Neural cell (in vitro differentiated cells): ENCODE data around the gene HEPHL1. TPM values are rescaled to one million over a fixed set of nuclear protein-coding genes. Genes with fewer than 3 reads are reported as not detected.
"Not testable (repeated sequence)": the region's sequence is repeated elsewhere in the genome, so short reads cannot be mapped to it uniquely, and the experiment has no call there.

Experiments
- H2AFZ ChIP-seq: fragments of 200-600, 300-800 bp; sonication (generic), shearing (Covaris generic); 2 replicates; pipeline ENCODE4 v1.6.0; 2014; ENCODE audit warnings: low read depth, mild to moderate bottlenecking, antibody characterized with exemption, low read length, moderate library complexity
- H3F3A ChIP-seq: fragments of 200-600 bp; shearing (Covaris generic); 2 replicates; pipeline ENCODE4 v1.6.1; 2016; ENCODE audit warnings: mild to moderate bottlenecking, moderate library complexity, mixed read lengths, antibody characterized with exemption, low read length; ENCODE audit not compliant: insufficient read depth, poor library complexity, severe bottlenecking
- H3K27ac ChIP-seq: fragments of 200-600, 300-800 bp; sonication (generic), shearing (Covaris generic); 2 replicates; pipeline ENCODE4 v1.5.1; 2014; ENCODE audit warnings: mild to moderate bottlenecking, low read length, moderate library complexity
- H3K27me3 ChIP-seq: fragments of 300-800, 200-600 bp; sonication (generic), shearing (Covaris generic); 2 replicates; pipeline ENCODE4 v1.6.0; 2014; ENCODE audit warnings: mild to moderate bottlenecking, low read depth, low read length, moderate library complexity; ENCODE audit not compliant: insufficient read depth
- H3K36me3 ChIP-seq: fragments of 300-800, 200-600 bp; sonication (generic), shearing (Covaris generic); 2 replicates; pipeline ENCODE4 v1.5.1; 2014; ENCODE audit warnings: mild to moderate bottlenecking, antibody characterized with exemption, low read length, moderate library complexity; ENCODE audit not compliant: insufficient read depth
- H3K4me2 ChIP-seq: fragments of 300-800, 200-600 bp; sonication (generic), shearing (Covaris generic); 2 replicates; pipeline ENCODE4 v1.6.0; 2014; ENCODE audit warnings: mild to moderate bottlenecking, low read length
- H3K4me3 ChIP-seq: fragments of 300-800, 200-600 bp; sonication (generic), shearing (Covaris generic); 2 replicates; pipeline ENCODE4 v1.5.1; 2014; ENCODE audit warnings: mild to moderate bottlenecking, low read length, moderate library complexity
- H3K79me2 ChIP-seq: fragments of 200-600 bp; shearing (Covaris generic); replicated peaks from 2 replicates; pipeline ENCODE4 v1.6.0; 2014; ENCODE audit warnings: mild to moderate bottlenecking, low read length, moderate library complexity; ENCODE audit not compliant: insufficient read depth
- H3K9ac ChIP-seq: fragments of 300-800, 200-600 bp; sonication (generic), shearing (Covaris generic); 2 replicates; pipeline ENCODE4 v1.6.1; 2016; ENCODE audit warnings: mild to moderate bottlenecking, low read length, mixed read lengths
- H3K9me2 ChIP-seq: fragments of 200-600 bp; shearing (Covaris generic); 2 replicates; pipeline ENCODE4 v1.6.1; 2016; ENCODE audit warnings: mild to moderate bottlenecking, low read length, mixed read lengths; ENCODE audit not compliant: insufficient read depth
- H3K9me3 ChIP-seq: fragments of 200-600, 300-800 bp; sonication (generic), shearing (Covaris generic); 2 replicates; pipeline ENCODE4 v1.6.1; 2016; ENCODE audit warnings: mild to moderate bottlenecking, mixed run types, low read length, moderate library complexity, mixed read lengths
- H4K20me1 ChIP-seq: fragments of 200-600 bp; shearing (Covaris generic); 2 replicates; pipeline ENCODE4 v1.6.1; 2016; ENCODE audit warnings: mild to moderate bottlenecking, mixed run types; ENCODE audit not compliant: insufficient read depth
- CTCF ChIP-seq: fragments of 450-650 bp; IDR thresholded peaks from 2 replicates; pipeline ENCODE4 v1.5.1; 2014; ENCODE audit warnings: antibody characterized with exemption, mild to moderate bottlenecking, moderate library complexity; ENCODE audit not compliant: poor library complexity, severe bottlenecking
- EP300 ChIP-seq: fragments of 450-650 bp; conservative IDR thresholded peaks from 2 replicates; pipeline ENCODE4 v1.6.1; 2014; ENCODE audit warnings: antibody characterized with exemption, mild to moderate bottlenecking, moderate library complexity; ENCODE audit not compliant: poor library complexity, severe bottlenecking
- EZH2 ChIP-seq: fragments of 200-600, 300-800 bp; shearing (Covaris generic), sonication (generic); IDR thresholded peaks from 2 replicates; pipeline ENCODE4 v1.6.1; 2014; ENCODE audit warnings: antibody characterized with exemption, low read length, borderline replicate concordance, mild to moderate bottlenecking; ENCODE audit not compliant: insufficient read depth, poor library complexity, severe bottlenecking
- MXI1 ChIP-seq: fragments of 450-650 bp; conservative IDR thresholded peaks from 2 replicates; pipeline ENCODE4 v1.6.1; 2014; ENCODE audit warnings: antibody characterized with exemption, mild to moderate bottlenecking; ENCODE audit not compliant: poor library complexity, severe bottlenecking
- POLR2AphosphoS5 ChIP-seq: IDR thresholded peaks from 2 replicates; pipeline ENCODE4 v1.6.1; 2012
- RAD21 ChIP-seq: fragments of 450-650 bp; conservative IDR thresholded peaks from 2 replicates; pipeline ENCODE4 v1.6.1; 2014; ENCODE audit warnings: antibody characterized with exemption, mild to moderate bottlenecking, moderate library complexity
- REST ChIP-seq: IDR thresholded peaks from 2 replicates; pipeline ENCODE4 v1.6.1; 2012; ENCODE audit warnings: borderline replicate concordance
- SMC3 ChIP-seq: fragments of 450-650 bp; conservative IDR thresholded peaks from 2 replicates; pipeline ENCODE4 v1.6.1; 2014; ENCODE audit warnings: antibody characterized with exemption, mild to moderate bottlenecking, moderate library complexity; ENCODE audit not compliant: poor library complexity
- TAF1 ChIP-seq: IDR thresholded peaks from 2 replicates; pipeline ENCODE4 v1.6.1; 2012; ENCODE audit warnings: low read depth
- polyA plus RNA-seq: library from polyadenylated mRNA; depleted of rRNA; stranded (reverse); fragments of >200 nt; gene quantifications from 2 replicates; pipeline ENCODE4 v1.2.3, GENCODE V29; 2014

HEPHL1 gene
- polyA plus RNA-seq, 1 donor from 2014 or later = not detected

- Histone ChIP-seq H3K9me2 (no peaks in the 10 kb centered on the region), H3K4me3 (no peak overlapping the region), H3F3A (no peaks in the 10 kb centered on the region), H3K9ac (no peak overlapping the region), H3K9me3 (no peaks in the 10 kb centered on the region), H3K79me2 (no peaks in the 10 kb centered on the region), H3K36me3 (no peaks in the 10 kb centered on the region), H4K20me1 (no peaks in the 10 kb centered on the region), H2AFZ (no peak overlapping the region), H3K4me2 (no peak overlapping the region), H3K27me3 (no peaks in the 10 kb centered on the region), H3K27ac (no peak overlapping the region)
- TF ChIP-seq POLR2AphosphoS5 (no peak), CTCF (no peak), REST (no peak), SMC3 (no peak), EP300 (no peak), MXI1 (no peak), TAF1 (no peak), RAD21 (no peak), EZH2 (no peak)
Measured at GRCh38 chr11:94117197-94117574, 96.0 kb downstream of the HEPHL1 start.

GRCh38 chr11:94117871-94118270 lies 96.7 kb downstream of the HEPHL1 start:
- H3K9ac ChIP-seq = no peak overlapping the region
- H3K27ac ChIP-seq = no peak overlapping the region
- H3F3A ChIP-seq = no peaks in the 10 kb centered on the region
- no peaks in the 10 kb centered on the region for H3K9me3 ChIP-seq
- no peaks in the 10 kb centered on the region for H4K20me1 ChIP-seq
- no peaks in the 10 kb centered on the region for H3K79me2 ChIP-seq
- H3K27me3 ChIP-seq = no peaks in the 10 kb centered on the region
- no peak overlapping the region for H2AFZ ChIP-seq
- TF ChIP-seq SMC3 (no peak), CTCF (no peak), POLR2AphosphoS5 (no peak), EP300 (no peak), EZH2 (no peak), RAD21 (no peak), MXI1 (no peak), TAF1 (no peak), REST (no peak)
- no peak overlapping the region for H3K4me2 ChIP-seq
- H3K9me2 ChIP-seq = no peaks in the 10 kb centered on the region
- no peak overlapping the region for H3K4me3 ChIP-seq
- no peaks in the 10 kb centered on the region for H3K36me3 ChIP-seq

GRCh38 chr11:94119676-94120075 lies 98.5 kb downstream of the HEPHL1 start:
- not testable (repeated sequence) for H3K9me2 ChIP-seq, H3K9ac ChIP-seq, H3K79me2 ChIP-seq, H3K4me3 ChIP-seq, H3K27ac ChIP-seq, H2AFZ ChIP-seq, H3F3A ChIP-seq, H3K9me3 ChIP-seq, H3K27me3 ChIP-seq, H4K20me1 ChIP-seq, H3K36me3 ChIP-seq, H3K4me2 ChIP-seq
